ENCODE data around the gene MROH8. TPM values are rescaled to one million over a fixed set of nuclear protein-coding genes. Genes with fewer than 3 reads are reported as not detected.
A peak's percentile ranks its signal among the peaks of the same experiment; 100 is the strongest.

Gene MROH8
- total RNA-seq, 1 experiment from 2014 or later, result 2.3 TPM

DNA sequence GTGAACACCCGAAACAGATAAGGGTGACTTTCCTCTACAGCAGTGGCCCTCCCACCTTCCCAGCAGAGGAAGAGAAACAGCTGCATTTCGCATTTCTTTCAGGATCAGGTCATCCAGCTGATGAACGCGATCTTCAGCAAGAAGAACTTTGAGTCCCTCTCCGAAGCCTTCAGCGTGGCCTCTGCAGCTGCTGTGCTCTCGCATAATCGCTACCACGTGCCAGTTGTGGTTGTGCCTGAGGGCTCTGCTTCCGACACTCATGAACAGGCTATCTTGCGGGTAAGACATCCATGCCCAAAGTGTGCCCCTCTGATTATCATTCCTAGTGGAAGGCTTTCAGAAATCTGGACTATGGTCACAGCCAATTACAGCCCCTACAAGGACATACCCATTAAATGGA, 27.8 kb upstream of the MROH8 start:
- Histone ChIP-seq H3K27ac (no peak overlapping the region), H3K36me3 (peaks cover 97% of the 10 kb centered on the region)

GRCh38 chr20:37205794-37206193, 26.4 kb upstream of the MROH8 start:
- Histone ChIP-seq H3K4me3 (no peak overlapping the region), H3K27me3 (replicated peaks) (no peaks in the 10 kb centered on the region), H3K4me1 (replicated peaks) (peaks cover 15% of the 10 kb centered on the region), H3K9me3 (replicated peaks) (no peaks in the 10 kb centered on the region), H3K27ac (no peak overlapping the region), H3K36me3 (peaks cover 92% of the 10 kb centered on the region)
- DNase-seq (ENCODE audit: low read depth in 1 of 2, low spot score in 2 of 2), result no peak

More for the DNA sequence above, 27.8 kb upstream of the MROH8 start:
- no peak for DNase-seq (ENCODE audit: low read depth in 1 of 2, low spot score in 2 of 2)
- Histone ChIP-seq H3K4me1 (replicated peaks) (peaks cover 6% of the 10 kb centered on the region), H3K4me3 (no peak overlapping the region), H3K27me3 (replicated peaks) (no peaks in the 10 kb centered on the region), H3K9me3 (replicated peaks) (no peaks in the 10 kb centered on the region)

DNA sequence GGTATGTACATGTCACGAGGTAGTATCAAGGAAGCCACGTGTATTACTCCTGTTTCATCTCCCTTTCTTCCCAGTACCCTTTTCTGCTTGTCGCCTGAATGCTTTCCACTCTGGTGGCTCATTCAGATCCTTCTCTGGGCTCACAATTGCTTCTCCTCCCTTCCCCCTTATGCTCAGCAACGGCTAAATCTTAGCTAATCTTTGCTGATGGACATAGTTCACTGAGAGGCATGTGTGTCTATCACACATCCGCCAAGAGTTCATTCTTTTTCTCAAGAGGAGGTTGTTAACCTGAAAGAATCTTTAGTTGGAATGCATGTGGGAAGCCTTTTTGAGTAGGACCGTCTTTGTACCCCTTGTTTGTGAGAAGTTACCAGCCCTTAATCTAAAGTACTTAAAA, 25.8 kb upstream of the MROH8 start:
- H3K9me3 ChIP-seq (replicated peaks), result no peaks in the 10 kb centered on the region
- no peaks in the 10 kb centered on the region for H3K27me3 ChIP-seq (replicated peaks)
- H3K27ac ChIP-seq, result no peak overlapping the region
- DNase-seq (ENCODE audit: low read depth in 1 of 2, low spot score in 2 of 2), result no peak
- H3K4me1 ChIP-seq (replicated peaks), result peaks cover 15% of the 10 kb centered on the region
- peaks cover 92% of the 10 kb centered on the region for H3K36me3 ChIP-seq
- no peak overlapping the region for H3K4me3 ChIP-seq

- DNase-seq (ENCODE audit: low read depth in 1 of 2, low spot score in 2 of 2), result no peak
- H3K36me3 ChIP-seq, result peaks cover 90% of the 10 kb centered on the region
Observed at GRCh38 chr20:37204056-37204455, 24.7 kb upstream of the MROH8 start.

GRCh38 chr20:37202267-37202943, 23.1 kb upstream of the MROH8 start:
- H3K36me3 ChIP-seq, result peaks cover 78% of the 10 kb centered on the region
- no peaks in the 10 kb centered on the region for H3K9me3 ChIP-seq (replicated peaks)
- H3K4me1 ChIP-seq (replicated peaks), result peaks cover 15% of the 10 kb centered on the region
- H3K27ac ChIP-seq, result peak overlapping the region; percentile 91
- H3K4me3 ChIP-seq, result peak overlapping the region; percentile 15
- DNase-seq (ENCODE audit: low read depth in 1 of 2, low spot score in 2 of 2), result peak; percentile 73 to 95
- no peaks in the 10 kb centered on the region for H3K27me3 ChIP-seq (replicated peaks)

More at GRCh38 chr20:37204056-37204455, 24.7 kb upstream of the MROH8 start:
- Histone ChIP-seq H3K9me3 (replicated peaks) (no peaks in the 10 kb centered on the region), H3K4me1 (replicated peaks) (peaks cover 15% of the 10 kb centered on the region), H3K27me3 (replicated peaks) (no peaks in the 10 kb centered on the region), H3K27ac (no peak overlapping the region), H3K4me3 (no peak overlapping the region)

DNA sequence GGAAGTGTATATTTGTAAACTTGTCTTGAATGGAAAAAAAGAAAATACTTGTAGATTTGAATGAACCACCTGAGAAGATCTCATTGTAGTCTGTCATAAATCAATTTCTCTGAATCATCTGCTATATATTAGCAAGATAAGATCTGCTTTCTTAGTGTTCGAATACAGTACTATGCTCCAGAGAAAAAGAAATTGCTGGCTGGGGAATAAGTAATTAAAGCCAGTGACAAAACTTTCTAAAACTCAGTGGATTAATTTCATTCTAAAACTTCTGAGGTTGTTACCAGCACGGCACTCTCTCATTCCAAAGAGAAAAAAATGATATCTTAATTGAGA, 22.4 kb upstream of the MROH8 start:
- H3K27me3 ChIP-seq (replicated peaks), result no peaks in the 10 kb centered on the region
- H3K4me3 ChIP-seq, result peak overlapping the region; percentile 15
- peaks cover 76% of the 10 kb centered on the region for H3K36me3 ChIP-seq
- peaks cover 15% of the 10 kb centered on the region for H3K4me1 ChIP-seq (replicated peaks)
- H3K9me3 ChIP-seq (replicated peaks), result no peaks in the 10 kb centered on the region
- peak overlapping the region; percentile 91 for H3K27ac ChIP-seq
- no peak for DNase-seq (ENCODE audit: low read depth in 1 of 2, low spot score in 2 of 2)

DNA sequence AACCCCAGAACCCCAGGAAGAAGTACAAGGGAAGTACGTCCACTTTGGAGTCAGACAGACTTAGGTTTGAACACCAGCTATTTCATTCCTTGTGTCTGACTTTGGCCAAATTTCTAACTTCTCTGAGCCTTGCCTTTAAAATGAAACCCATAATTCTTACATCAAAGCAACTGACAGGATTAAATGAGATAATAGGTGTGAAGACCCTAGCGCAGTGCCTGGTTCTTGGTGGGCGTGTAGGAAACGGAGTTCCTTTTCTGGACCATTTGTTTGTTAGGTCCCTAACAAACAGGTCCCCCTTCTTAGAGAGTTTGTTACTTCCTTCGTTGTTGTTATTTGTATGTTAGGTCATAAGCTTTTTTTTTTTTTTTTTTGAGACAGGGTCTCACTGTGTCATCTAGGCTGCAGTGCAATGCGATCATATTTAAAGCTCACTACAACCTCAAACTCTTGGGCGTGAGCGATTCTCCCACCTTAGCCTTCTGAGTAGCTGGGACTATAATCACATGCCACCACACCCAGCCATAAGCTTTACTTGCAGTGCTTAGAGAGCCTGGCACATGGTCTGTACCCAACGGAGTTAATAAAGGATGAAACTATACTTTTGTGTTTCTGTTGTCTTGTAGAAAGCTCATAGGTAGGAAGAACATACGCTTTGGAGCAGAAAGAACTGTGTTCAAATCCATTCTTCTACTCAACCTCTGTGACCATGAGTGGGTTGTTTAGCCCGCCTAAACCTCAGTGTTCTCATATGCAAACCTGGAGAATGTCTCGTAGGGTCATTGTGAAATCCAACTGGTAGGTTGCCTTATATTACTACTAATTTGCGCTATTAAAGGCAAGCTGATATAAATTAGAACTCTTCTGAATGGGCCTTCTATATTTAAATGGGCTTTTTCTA, 21.8 kb upstream of the MROH8 start:
- Histone ChIP-seq H3K27me3 (replicated peaks) (no peaks in the 10 kb centered on the region), H3K27ac (peak overlapping the region; percentile 91), H3K4me1 (replicated peaks) (peaks cover 15% of the 10 kb centered on the region), H3K36me3 (peaks cover 76% of the 10 kb centered on the region), H3K9me3 (replicated peaks) (no peaks in the 10 kb centered on the region), H3K4me3 (no peak overlapping the region)
- DNase-seq (ENCODE audit: low read depth in 1 of 2, low spot score in 2 of 2), result no peak

DNA sequence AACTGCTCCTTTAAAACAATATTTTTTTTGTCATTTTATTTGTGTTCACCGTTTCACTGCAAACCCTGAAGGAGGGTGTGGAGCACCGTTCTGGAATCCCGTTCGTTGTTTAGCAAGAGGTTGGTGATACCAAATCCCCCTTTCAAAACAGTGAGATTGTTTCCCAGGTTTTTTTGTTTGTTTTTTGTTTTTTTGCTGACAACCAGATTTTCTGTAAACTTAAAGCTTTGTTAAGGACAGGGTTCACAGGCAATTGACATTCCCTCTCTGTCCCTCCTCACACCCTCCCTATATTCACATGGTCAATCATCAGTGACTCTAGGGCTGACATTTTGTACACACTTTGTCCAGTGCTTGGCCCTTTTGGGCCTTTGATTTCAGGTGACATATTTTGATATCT, 21.0 kb upstream of the MROH8 start:
- no peak overlapping the region for H3K4me3 ChIP-seq
- no peak for DNase-seq (ENCODE audit: low read depth in 1 of 2, low spot score in 2 of 2)
- no peaks in the 10 kb centered on the region for H3K9me3 ChIP-seq (replicated peaks)
- no peak overlapping the region for H3K27ac ChIP-seq
- peaks cover 69% of the 10 kb centered on the region for H3K36me3 ChIP-seq
- H3K27me3 ChIP-seq (replicated peaks), result no peaks in the 10 kb centered on the region
- peaks cover 15% of the 10 kb centered on the region for H3K4me1 ChIP-seq (replicated peaks)

DNA sequence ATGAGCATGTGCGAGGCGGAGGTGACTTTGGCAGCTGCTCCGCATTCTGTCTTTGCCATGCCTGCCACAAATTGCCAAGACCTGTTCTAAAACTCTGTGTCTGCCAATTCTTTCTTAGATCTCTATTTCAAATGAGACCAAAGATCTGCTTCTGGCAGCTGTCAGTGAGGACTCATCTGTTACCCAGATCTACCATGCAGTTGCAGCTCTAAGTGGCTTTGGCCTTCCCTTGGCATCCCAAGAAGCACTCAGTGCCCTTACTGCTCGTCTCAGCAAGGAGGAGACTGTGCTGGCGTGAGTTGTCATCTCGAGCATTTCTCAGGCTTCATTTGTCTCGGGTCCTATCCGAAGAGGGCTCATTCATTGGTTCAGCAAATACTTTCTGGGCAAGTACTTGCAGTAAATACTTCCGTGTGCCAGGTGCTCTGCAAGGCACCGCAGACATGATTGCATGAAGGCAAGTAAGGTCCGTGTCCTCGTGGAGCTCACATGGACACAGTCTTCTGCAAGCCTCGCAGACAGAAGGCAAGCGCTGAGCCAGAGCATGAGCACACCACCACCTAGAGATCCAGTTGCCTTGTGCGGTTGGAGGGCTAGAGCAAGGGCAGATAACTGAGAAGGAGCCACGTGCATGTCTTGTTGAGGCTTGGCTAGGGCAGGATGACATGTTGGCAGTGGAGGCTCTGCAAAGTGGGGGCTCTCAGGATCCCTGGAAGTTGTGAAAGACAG, 19.7 kb upstream of the MROH8 start:
- H3K9me3 ChIP-seq (replicated peaks), result no peaks in the 10 kb centered on the region
- H3K36me3 ChIP-seq, result peaks cover 56% of the 10 kb centered on the region
- no peaks in the 10 kb centered on the region for H3K27me3 ChIP-seq (replicated peaks)
- no peak overlapping the region for H3K4me3 ChIP-seq
- H3K27ac ChIP-seq, result no peak overlapping the region
- H3K4me1 ChIP-seq (replicated peaks), result peaks cover 15% of the 10 kb centered on the region
- no peak for DNase-seq (ENCODE audit: low read depth in 1 of 2, low spot score in 2 of 2)

GRCh38 chr20:37194621-37195417, 15.5 kb upstream of the MROH8 start:
- no peak overlapping the region for H3K4me3 ChIP-seq
- no peaks in the 10 kb centered on the region for H3K4me1 ChIP-seq (replicated peaks)
- peaks cover 48% of the 10 kb centered on the region for H3K36me3 ChIP-seq
- H3K27me3 ChIP-seq (replicated peaks), result no peaks in the 10 kb centered on the region
- DNase-seq (ENCODE audit: low read depth in 1 of 2, low spot score in 2 of 2), result no peak
- H3K9me3 ChIP-seq (replicated peaks), result no peaks in the 10 kb centered on the region
- H3K27ac ChIP-seq, result no peak overlapping the region

DNA sequence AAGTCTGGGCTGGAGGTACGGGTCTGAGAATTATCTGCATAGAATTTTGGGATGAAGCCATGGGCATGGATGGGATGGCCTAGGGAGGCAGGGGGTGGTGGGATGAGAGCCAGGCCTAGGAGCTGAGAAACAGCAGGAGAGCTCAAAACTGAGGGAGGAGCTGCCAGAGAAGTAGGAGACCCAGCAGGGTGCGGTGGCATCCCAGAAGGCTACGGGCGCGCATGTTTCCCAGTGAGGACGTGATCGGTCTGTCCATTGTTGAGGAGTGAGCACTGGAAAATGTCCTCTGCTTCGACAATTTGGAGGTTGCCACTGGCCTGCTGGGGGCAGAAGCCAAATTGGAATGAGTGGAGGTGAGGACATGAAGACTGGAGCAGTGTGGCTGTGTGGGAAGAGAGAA, 14.5 kb upstream of the MROH8 start:
- no peaks in the 10 kb centered on the region for H3K27me3 ChIP-seq (replicated peaks)
- H3K36me3 ChIP-seq, result peaks cover 48% of the 10 kb centered on the region
- DNase-seq (ENCODE audit: low read depth in 1 of 2, low spot score in 2 of 2), result no peak
- no peak overlapping the region for H3K27ac ChIP-seq
- H3K9me3 ChIP-seq (replicated peaks), result no peaks in the 10 kb centered on the region
- H3K4me1 ChIP-seq (replicated peaks), result no peaks in the 10 kb centered on the region
- H3K4me3 ChIP-seq, result no peak overlapping the region

DNA sequence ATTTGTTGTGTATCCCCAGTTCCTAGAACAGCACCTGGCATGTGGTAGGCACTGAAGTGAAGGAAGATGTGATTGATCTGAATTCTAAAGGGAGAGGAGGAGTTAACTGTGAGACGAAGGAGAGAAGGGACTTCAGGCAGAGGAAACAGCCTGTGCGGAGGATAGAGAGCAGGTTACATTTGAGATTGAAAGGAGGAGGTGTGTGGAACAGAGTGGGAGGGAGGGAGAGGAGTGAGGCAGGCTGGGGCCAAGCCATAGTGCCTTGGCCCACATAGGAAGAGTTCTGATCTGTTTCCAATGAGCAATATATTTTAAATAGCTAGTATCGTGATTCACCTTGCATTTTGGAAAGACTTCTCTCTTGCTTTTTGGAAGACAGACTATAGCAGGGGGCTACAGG, 13.9 kb upstream of the MROH8 start:
- H3K27me3 ChIP-seq (replicated peaks), result no peaks in the 10 kb centered on the region
- no peak overlapping the region for H3K27ac ChIP-seq
- H3K36me3 ChIP-seq, result peaks cover 50% of the 10 kb centered on the region
- DNase-seq (ENCODE audit: low read depth in 1 of 2, low spot score in 2 of 2), result no peak
- H3K9me3 ChIP-seq (replicated peaks), result no peaks in the 10 kb centered on the region
- H3K4me1 ChIP-seq (replicated peaks), result no peaks in the 10 kb centered on the region
- H3K4me3 ChIP-seq, result no peak overlapping the region

- Histone ChIP-seq H3K27ac (no peak overlapping the region), H3K9me3 (replicated peaks) (no peaks in the 10 kb centered on the region)
- DNase-seq (ENCODE audit: low read depth in 1 of 2, low spot score in 2 of 2), result peak; percentile 59 to 80
Observed at GRCh38 chr20:37192137-37192854, 12.9 kb upstream of the MROH8 start.

More at GRCh38 chr20:37192137-37192854, 12.9 kb upstream of the MROH8 start:
- H3K27me3 ChIP-seq (replicated peaks), result no peaks in the 10 kb centered on the region
- H3K4me3 ChIP-seq, result no peak overlapping the region
- no peaks in the 10 kb centered on the region for H3K4me1 ChIP-seq (replicated peaks)
- peaks cover 57% of the 10 kb centered on the region for H3K36me3 ChIP-seq

Data from SJSA1 (cell line).